BJ (cell line): ENCODE measurements around the gene RAD51B. TPM values are rescaled to one million over a fixed set of nuclear protein-coding genes. Genes with fewer than 3 reads are reported as not detected.

Experiments
- CTCF ChIA-PET: fragments of 350-600 bp; formaldehyde crosslinking; extraction: SDS; loops from one replicate; lab custom pipeline; 2021; ENCODE audit warnings: antibody characterized with exemption, inconsistent platforms; lab: Yijun Ruan, JAX
- POLR2A ChIA-PET: fragments of 300-600 bp; sonication (Branson Sonifier 250); formaldehyde crosslinking; extraction: SDS; loops from one replicate; lab custom pipeline; 2021; ENCODE audit warnings: antibody characterized with exemption; lab: Charles Lee
- DNase-seq: peaks from one replicate; pipeline ENCODE4 v3.0.0-alpha.2; 2011; ENCODE audit warnings: low read depth
- H3K27me3 ChIP-seq: 2 replicates; pipeline ENCODE4 v1.6.0; 2011; ENCODE audit warnings: low read length; ENCODE audit not compliant: control insufficient read depth, insufficient read depth
- H3K36me3 ChIP-seq: 2 replicates; pipeline ENCODE4 v1.5.1; 2011; ENCODE audit warnings: low read length; ENCODE audit not compliant: control insufficient read depth, insufficient read depth
- H3K4me3 ChIP-seq: 2 replicates; pipeline ENCODE4 v1.5.1; 2011; ENCODE audit warnings: low read depth, mild to moderate bottlenecking, control low read depth, low read length
- polyA plus RNA-seq: library from polyadenylated mRNA; depleted of rRNA; stranded (reverse); fragments of >200 nt; gene quantifications from 2 replicates; pipeline ENCODE4 v1.2.3, GENCODE V29; 2011
- TF ChIP-seq, protein P1 (sequence below): IDR thresholded peaks from 2 replicates; pipeline ENCODE4 v1.5.1; 2011; ENCODE audit warnings: low read depth, mild to moderate bottlenecking, control low read depth, inconsistent platforms, low read length, moderate library complexity; ENCODE audit not compliant: insufficient read depth

RAD51B gene
- polyA plus RNA-seq, 1 experiment, result 5.6 TPM

DNA sequence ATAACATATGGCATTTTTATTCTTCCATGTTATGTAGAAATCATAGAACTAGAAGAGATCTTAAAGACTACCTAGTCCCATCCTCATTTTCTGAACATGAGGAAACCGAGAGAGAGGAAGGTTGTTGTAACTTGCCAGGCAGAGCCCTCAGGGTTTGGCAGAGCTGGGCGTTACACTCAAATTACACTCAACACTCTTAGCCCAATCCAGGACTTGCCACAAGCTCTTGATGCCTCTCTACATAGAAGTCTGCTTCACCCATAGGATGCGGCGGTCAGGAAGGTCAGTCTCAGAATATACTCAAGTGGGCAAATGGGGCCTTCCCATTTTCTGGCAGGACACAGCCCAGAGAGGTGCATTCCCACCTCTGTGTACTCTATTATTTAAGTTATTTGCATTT, 765.2 kb downstream of the RAD51B start:
- no peak for DNase-seq
- ChIA-PET CTCF (interaction anchor here (0.6 to 1.1 kb wide), 2 partner anchors 51 to 100 kb away, joined by 3 read pairs; no protein-coding TSS in a partner anchor), POLR2A (no interaction called here)
- Histone ChIP-seq H3K36me3 (no peaks in the 10 kb centered on the region), H3K27me3 (no peaks in the 10 kb centered on the region), H3K4me3 (no peak overlapping the region)
- TF ChIP-seq, protein P1, sequence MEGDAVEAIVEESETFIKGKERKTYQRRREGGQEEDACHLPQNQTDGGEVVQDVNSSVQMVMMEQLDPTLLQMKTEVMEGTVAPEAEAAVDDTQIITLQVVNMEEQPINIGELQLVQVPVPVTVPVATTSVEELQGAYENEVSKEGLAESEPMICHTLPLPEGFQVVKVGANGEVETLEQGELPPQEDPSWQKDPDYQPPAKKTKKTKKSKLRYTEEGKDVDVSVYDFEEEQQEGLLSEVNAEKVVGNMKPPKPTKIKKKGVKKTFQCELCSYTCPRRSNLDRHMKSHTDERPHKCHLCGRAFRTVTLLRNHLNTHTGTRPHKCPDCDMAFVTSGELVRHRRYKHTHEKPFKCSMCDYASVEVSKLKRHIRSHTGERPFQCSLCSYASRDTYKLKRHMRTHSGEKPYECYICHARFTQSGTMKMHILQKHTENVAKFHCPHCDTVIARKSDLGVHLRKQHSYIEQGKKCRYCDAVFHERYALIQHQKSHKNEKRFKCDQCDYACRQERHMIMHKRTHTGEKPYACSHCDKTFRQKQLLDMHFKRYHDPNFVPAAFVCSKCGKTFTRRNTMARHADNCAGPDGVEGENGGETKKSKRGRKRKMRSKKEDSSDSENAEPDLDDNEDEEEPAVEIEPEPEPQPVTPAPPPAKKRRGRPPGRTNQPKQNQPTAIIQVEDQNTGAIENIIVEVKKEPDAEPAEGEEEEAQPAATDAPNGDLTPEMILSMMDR, result no peak

DNA sequence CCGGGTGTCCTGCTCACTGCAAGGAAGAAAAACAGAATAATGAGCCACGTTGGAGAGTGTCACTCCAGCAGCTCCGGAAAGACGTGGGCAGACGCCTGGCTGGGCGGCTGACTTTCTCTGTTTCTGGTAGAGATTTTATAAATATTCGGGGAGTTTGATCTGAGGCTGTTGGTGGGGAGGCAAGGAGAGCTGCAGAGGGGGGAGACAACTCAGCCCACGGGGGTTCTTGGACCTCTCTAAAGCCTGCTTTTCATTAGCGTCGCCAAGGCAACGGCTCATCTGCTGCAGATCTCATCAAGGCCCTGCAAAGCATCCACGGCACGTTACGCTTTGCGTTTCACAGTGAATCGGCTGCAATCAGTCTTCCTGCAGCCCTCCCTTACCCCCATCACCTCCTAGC, 766.1 kb downstream of the RAD51B start:
- Histone ChIP-seq H3K4me3 (no peak overlapping the region), H3K36me3 (no peaks in the 10 kb centered on the region), H3K27me3 (no peaks in the 10 kb centered on the region)
- CTCF ChIA-PET, result interaction anchor here (0.7 to 1.1 kb wide), 2 partner anchors 52 to 111 kb away, joined by 3 read pairs; no protein-coding TSS in a partner anchor
- TF ChIP-seq, protein P1, result no peak
- POLR2A ChIA-PET, result interaction anchor here (0.5 kb wide), 1 partner anchor 539 kb away, joined by 6 read pairs; no protein-coding TSS in a partner anchor
- peak; percentile 75 for DNase-seq

DNA sequence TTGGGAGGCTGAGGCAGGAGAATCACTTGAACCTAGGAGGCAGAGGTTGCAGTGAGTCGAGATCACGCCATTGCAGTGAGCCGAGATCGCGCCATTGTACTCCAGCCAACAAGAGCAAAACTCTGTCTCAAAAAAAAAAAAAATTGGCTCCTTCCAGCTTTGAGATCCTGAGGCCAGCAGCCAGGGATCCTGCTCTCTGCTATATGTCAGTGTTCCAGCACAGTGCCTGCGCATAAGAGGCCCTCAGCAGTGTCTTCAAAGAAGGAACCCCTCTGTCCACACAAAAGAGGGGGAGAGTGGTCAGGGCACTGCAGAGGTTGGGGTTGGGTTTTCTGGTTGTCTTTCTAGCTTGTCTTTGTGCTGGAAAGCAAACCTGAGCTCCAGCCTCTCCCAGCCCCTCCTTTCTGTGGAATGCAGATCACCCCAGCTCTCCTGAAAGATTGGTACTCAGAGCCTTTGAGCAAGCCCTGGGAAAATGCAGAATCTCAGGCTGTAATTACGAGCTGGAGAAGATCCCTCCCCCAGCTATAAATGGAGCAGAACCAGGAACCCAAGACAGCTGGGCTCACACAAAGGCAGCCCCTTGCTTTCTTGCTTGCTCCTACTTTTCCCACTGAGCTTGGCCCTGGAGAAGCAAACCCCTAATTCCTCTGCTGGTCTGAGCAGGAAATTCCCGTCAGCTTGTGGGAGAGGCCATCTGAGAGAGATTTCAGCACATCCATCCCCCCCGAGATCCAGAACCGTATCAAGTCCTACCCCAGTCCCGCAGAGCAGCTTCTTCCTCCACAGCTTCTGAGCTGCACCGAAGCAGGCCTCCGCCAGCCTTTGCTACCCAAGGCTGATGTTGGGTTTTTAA, 767.5 kb downstream of the RAD51B start:
- POLR2A ChIA-PET, result interaction anchor here (0.6 to 1.1 kb wide), 4 partner anchors 198 to 278 kb away, joined by 3 to 10 read pairs (median 6); partner anchors contain the start of gene ZFP36L1
- Histone ChIP-seq H3K4me3 (no peak overlapping the region), H3K36me3 (no peaks in the 10 kb centered on the region), H3K27me3 (no peaks in the 10 kb centered on the region)
- DNase-seq, result no peak
- CTCF ChIA-PET, result interaction anchor here (0.5 to 1.6 kb wide), 8 partner anchors 8 to 653 kb away, joined by 3 to 6 read pairs (median 3); no protein-coding TSS in a partner anchor
- TF ChIP-seq, protein P1, result no peak

DNA sequence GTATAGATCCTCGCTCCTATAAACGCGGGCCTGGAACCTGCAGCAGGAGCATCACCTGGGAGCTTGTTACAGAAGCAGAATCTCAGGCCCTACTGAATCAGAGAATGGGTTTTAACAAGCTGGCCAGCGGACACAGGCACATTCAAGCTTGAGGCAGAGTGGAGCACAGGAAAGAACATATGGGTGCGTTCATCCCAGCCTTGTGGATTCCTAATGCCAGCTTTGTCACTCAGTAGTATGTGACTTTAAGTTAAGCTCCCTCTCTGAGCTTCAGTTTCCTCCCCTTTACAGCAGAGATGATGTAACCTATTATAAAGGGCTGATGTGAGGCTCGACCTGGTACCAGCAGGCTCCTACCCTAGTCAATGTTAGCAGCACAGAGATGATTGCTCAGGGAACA, 768.4 kb downstream of the RAD51B start:
- Histone ChIP-seq H3K36me3 (no peaks in the 10 kb centered on the region), H3K27me3 (no peaks in the 10 kb centered on the region), H3K4me3 (no peak overlapping the region)
- CTCF ChIA-PET, result interaction anchor here (0.5 to 1.6 kb wide), 9 partner anchors 9 to 654 kb away, joined by 3 to 5 read pairs (median 3); no protein-coding TSS in a partner anchor
- POLR2A ChIA-PET, result interaction anchor here (0.6 to 1.1 kb wide), 2 partner anchors 200 to 202 kb away, joined by 3 to 4 read pairs; no protein-coding TSS in a partner anchor
- no peak for DNase-seq
- TF ChIP-seq, protein P1, result no peak
